Islet of Langerhans (tissue), 1 donor: ENCODE data around the gene RNU1-3.
"Not testable (repeated sequence)": the region's sequence is repeated elsewhere in the genome, so short reads cannot be mapped to it uniquely, and the experiment has no call there.

Experiments used
- FAIRE-seq: peaks from one replicate; lab custom pipeline; 2011; peaks lifted over from hg19 to GRCh38; lab: Jason Lieb, UNC

The RNU1-3 gene

DNA sequence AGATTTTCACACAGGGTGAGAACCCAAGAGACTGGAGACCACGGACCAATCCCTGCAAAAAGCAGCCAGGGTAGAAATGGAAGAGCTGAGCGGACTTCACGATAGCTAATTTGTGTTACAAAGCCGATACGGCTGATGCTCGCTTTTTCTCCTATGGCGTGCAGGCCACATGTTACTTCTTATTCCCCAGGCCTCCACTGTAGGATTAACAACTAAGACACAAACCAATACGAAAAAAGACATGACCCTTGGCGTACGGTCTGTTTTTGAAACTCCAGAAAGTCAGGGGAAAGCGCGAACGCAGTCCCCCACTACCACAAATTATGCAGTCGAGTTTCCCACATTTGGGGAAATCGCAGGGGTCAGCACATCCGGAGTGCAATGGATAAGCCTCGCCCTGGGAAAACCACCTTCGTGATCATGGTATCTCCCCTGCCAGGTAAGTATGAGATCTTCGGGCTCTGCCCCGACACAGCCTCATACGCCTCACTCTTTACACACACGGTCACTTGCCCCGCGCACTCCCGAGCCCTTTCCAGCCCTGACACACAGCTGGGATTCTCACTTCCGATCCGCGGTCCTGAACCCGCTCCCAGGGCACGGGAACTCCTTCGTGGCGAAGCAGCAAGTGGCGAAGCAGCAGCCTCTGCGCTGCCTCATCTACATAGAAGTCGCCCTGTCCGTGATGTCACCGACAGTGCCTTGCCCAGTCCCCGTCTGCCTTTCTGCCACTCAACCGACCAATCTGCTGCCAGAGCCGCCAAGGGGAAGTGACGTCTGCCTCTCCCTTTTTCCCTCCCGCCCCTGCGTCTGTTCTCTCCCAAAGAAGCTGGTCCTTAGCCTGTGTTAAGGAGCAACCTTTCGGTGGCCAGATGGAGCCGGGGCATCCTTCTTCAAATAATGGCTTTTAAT, at the start of gene RNU1-3:
RNU1-3 (minus strand) TSS at position 447 of the 912 bp plus-strand sequence.
- FAIRE-seq = not testable (repeated sequence)

DNA sequence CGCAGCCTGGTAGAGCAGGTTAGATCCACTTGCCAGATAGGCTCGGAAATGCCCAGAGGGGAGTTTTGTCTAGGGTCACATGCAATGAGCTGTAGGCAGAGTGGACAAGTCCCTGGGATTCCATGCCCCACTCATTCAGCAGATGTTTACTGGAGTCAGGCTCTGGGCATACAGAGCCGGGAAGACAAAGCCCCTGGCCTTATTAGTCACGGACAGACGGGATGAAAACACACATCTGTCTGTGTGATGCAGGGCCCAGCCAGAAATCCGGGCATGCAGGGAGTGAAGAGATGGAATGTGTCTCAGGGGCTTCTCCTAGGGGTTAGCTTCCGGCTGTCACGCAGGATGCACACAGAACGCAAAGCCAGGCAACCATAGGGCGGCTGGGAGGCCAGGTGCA, 46.7 kb upstream of the RNU1-3 start:
- FAIRE-seq = not testable (repeated sequence)

DNA sequence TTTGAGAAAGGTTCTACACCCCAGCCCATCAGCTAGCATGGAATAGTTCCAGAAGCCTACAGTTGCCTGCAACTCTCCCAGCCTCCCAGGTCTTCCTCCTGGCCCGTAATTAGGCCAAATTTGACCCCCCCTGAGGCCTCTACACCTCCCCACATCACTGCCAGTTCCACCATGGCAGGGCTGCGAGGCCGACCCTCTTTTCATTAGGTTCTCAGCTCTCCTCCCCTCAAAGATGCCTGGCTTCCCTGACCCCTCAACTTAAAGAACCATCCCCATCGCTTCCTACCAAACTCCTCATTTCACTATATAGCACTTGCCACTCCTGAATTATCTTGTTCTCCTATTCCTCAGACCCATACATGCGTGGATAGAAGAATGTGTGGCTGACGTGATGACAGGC, 46.2 kb upstream of the RNU1-3 start:
- FAIRE-seq = not testable (repeated sequence)

DNA sequence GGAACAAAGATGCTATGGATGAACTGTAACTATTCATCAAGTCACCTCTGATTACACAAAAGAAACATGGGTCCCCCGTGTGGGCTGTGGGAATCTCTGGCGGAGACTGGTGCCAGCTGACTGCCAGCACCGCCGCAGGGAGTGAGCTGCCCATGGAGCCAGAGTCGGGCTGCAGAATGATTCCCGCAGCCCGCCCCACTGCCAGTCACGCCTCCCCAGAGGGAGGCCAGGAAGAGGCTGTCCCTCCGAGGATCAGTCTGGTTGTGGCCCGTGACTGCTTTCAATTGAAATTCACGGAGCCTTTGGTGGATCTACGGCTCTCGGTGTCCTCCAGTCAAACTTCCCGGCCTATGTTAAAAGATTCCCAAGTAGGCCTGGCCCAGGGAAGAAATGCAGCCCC, 45.8 kb upstream of the RNU1-3 start:
- not testable (repeated sequence) for FAIRE-seq

DNA sequence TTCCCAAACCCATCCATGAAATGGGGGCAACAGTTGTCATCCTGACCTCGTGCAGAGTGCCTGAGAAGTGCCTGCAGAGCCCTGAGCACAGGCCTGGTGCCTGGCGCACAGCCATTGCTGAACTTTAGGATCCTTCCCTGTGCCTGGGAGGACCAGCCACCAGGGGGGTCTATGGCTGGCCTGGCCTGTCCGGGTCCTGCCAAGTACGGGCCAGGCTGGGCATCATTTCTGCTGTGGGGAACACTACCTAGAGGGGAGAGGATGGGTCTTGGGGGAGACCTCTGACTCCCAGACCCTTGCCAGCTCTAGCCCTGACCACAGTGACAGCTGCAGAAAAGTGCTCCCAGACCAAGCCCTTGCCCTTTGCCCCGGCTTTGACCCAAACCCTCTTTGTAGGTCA, 45.4 kb upstream of the RNU1-3 start:
- not testable (repeated sequence) for FAIRE-seq

DNA sequence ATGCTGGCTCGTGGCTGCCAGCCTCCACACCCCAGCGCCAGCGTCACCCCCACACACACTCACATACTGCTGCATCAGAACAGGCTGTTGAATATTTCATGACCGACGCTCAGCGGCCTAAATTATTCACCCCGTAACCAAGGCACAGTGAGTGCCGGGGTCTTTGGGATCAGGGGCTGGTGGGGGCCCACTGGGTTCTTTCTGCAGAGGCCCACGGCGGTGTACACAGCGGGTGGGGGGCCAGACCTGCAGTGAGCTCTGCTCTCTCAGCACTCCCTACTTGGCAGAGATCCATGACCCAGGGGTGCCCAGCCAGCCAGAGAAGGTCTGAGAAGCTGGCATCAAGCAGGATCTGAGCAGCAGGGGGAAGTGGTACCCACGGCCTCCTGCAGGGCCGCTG, 43.9 kb upstream of the RNU1-3 start:
- not testable (repeated sequence) for FAIRE-seq

DNA sequence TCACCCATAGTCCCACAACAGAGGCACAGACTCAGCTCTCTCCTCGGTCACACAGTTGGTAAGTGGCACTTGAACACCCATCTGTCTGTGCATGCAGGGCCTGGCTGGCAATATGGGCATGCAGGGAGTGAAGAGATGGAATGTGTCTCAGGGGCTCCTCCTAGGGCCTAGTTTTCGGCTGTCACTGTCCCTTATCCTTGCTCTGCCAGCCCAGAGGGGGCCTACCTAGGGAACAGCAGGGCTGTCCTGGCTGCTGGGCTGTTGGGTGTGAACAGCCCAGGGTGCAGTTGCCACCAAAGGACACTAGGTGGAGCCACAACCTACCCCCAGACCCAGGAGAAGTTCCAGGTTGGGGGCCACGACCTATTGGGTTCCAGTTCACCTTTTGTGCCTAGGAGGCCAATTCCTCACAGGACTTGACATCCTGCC, 42.9 kb upstream of the RNU1-3 start:
- FAIRE-seq = not testable (repeated sequence)

DNA sequence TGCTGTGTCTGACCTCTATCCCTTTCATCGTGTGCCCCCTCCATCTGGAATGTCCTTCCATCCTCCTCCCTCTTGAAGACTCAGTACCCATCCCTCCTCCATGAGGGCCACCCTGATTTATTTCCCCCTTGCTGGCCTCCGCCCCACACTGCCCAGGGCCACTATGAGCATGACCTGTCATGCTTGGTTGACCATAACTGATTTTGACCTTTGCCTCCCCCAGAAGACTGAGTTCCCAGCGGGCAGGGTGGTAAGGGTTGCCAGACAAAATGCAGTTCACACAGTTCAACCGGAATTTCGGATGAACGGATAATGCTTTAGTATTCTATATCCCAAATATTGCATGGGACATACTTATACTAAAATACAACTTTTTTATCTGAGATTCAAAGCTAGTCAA, 42.0 kb upstream of the RNU1-3 start:
- not testable (repeated sequence) for FAIRE-seq

DNA sequence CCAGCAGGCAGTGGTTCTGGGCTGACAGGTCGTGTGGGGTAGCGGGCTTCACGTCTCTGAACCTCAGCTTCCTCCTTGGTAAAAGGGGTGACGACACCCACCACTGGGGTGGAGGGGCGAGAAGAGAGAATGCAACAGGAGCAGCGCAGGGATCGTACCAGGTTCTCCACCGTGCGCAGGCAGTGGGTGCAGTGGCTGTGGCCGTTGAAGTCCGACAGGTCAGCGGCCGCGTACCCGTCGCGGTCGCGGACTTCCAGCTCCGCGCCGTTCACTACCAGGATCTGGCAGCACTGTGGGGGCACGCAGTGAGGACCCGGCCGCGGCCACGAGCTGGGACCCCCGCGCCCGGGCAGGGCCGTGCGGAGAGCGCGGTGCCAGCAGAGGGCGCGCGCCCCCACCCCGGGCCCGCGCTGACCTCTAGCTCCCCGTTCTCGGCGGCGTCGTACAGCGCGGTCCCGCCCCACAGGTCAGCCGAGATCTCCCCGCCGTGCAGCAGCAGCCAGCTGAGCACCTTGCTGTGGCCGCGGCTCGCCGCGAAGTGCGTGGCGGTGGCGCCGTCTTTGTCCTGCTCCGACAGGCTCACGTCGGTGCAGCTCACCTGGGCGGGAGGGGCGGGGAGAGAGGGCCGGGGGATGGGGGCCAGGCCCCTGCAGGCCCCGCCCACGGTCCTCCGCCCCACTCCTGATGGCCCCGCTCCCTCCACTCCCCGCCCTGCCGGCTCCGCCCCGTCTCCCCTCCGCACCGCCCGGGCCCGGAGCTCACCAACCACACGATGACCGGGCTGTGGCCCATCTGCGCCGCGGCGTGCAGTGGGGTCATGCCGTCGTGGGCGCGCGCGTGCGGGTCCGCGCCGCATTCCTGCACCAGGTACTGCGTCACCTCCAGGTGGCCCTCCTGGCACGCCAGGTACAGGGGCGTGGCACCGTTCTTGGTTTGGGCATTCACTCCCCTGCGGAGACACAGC, 40.7 kb upstream of the RNU1-3 start:
- FAIRE-seq = not testable (repeated sequence)

DNA sequence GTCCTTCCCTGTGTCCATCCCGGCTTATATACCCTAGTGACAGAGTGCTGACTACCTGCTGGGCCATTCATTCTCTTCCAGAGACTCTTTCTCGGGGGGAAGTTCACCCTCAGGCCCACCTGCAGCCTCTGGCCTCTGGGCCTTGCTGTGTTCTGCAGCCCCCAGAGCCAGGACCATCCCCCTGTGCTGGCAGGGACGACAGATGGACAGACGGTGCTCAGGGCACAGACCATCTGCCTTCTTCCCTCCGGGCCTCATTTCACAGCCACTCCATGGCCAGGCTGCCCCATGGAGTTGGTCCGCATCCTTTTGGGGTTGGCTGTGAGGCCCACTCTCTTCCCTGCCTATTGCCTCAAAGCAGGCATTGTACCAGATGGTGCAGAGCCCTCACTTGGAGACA, 39.6 kb upstream of the RNU1-3 start:
- not testable (repeated sequence) for FAIRE-seq

DNA sequence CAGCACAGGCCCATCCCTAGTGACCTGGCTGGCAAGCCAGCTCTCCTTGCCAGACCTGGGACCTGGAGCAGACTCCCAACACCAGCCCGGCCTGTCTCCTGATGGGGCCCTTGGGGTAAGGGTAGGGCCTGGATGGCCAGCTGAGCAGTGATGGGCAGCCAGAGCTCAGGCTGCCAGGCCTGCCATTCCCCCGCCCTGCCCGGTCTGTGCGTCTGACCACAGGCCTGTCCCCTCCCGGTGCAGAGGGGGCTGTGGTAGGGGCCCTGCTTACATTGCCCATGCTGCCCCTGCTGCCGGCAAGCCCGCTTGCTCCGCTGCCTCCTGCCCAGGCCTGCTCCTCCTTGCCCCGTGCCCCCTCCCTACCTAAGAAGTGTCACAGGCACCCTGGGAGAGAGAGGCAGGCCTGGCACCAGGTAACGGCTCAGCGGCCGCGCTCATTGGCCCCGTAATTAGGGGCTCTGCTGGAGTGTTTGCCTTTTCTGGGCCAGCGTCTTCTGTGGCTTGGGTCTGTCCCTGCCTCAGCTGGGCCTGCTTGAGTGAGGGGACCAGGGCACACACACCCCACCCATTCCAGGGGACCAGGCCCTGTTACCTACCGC, 37.9 kb upstream of the RNU1-3 start:
- not testable (repeated sequence) for FAIRE-seq

DNA sequence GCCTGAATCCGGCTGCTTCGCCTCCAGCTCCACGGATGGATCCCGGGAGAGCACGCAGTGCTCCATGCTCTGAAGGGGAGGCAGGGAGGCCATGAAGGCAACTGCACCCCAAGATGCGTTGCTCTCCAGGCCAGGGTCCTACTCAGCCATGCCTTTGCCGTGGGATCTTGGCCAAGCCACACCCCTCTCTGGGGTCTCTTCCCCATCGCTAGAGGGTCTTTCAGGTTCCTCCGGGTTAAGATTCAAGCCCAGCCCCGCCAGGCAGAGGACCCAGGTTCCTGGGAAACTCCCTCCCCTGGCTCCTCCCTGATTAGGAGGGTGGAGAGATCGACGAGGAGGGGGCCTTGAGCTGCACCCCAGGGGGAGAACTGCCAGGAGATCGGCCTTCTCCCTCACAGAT, 37.3 kb upstream of the RNU1-3 start:
- FAIRE-seq = not testable (repeated sequence)

DNA sequence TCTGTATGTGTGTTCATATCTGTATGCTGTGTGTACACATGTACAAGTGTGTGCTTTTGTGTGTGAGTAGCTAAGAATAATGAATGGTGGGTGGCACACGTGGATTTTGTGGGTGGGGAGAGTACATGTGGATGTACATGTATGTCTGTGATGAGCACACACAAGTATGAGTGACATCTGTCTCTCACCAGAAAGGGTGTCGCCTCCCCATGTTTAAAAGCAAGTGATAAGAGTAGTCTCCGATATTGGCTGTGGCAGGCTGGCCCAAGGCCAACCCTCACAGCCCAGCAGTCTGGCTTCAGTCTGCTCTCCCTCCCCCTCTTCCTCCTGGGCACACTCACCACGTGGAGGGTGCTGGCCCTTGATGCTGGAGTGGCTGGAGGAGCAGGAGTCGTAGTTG, 36.9 kb upstream of the RNU1-3 start:
- FAIRE-seq = not testable (repeated sequence)

DNA sequence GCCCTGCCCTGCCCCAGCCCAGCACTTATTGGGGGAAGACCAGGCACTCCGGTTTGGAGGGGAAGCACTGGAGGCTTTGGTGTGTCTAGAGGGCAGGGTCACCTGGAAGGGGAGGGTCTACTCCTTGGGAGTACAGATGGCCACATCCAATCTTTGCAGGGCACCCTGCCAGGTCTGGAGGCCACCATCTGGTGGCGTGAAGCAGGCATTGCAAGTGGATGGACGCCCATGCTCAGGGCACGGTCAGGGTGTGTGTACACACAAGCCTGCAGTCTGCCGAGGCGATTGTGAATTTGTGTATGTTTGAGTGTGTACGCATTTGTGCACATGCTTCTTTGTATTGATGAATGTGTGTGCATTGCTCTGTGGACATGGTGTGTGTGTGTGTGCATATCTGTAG, 36.4 kb upstream of the RNU1-3 start:
- FAIRE-seq = not testable (repeated sequence)

DNA sequence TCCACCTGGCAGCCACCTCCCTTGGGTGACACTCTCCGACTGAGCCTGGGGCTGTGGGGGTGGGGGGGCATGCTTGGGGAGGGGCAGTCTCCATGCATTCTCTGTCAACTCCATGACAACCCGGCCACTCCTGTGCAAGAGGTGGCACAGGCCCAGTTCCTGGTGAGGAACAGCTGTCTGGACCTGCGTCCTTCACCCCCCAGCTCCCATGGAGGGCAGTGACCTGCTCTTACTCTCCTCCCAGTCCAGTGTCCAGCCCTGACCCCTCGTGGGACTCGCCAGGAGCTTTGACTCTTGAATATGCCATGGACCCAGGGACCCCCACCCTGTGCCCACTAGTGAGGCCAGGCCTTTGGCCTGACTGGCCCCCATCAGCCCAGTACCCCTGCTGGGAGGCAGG, 35.5 kb upstream of the RNU1-3 start:
- not testable (repeated sequence) for FAIRE-seq

DNA sequence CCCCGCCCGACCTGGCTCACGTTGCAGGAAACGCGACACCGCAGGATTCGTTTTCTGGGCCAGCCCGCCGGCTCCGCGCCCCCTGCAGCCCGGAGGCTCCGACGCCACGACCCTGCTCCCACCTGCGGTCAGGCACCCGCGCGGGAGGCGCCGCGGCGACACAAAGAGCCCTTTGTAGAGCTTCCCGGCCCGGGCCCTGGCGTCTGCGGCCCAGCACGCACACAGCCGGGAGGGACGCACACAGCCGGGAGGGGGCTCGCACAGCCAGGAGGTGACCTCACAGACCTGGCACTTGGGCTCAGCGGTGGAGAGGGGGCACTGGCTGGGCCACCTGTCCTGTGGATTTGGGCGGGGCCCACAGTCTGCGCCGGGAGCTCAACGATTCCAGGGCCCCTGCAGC, 34.4 kb upstream of the RNU1-3 start:
- not testable (repeated sequence) for FAIRE-seq

DNA sequence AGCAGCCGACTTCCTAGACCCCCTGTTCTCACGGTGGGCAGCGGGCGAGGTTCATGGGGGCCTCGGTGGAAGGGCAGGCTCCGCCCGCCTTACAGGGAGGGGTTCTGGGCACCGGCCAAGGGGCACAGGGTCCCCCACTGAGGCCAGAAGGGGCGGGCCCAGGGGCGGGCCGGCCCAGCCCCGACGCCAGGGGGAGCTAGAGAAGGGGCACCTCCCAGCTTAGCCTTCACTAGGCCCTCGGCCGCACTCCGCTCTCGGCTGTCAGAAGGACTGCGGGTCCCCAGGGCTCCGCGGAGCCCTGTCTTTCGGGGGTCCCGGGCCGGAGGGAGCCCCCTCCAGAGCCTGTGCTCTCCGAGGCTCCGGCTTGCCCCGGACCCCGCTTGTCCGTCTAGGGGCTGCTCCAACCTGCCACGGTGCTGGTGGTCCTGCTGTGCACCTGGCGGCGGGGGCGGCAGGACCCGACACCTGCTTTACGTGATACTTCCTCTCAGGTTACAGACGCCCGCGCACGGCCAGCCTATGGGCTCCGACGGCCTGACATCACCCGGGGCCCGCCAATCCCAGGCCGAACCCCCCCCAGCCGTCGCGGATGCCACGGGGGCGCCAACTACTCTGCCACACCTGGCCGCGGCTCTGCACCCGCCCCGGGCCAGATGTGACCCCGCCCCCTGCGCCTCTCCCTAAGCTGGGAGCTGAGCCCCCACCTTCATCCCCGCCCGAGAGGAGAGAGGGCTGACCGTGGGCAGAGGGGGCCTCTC, 33.6 kb upstream of the RNU1-3 start:
- FAIRE-seq = not testable (repeated sequence)

DNA sequence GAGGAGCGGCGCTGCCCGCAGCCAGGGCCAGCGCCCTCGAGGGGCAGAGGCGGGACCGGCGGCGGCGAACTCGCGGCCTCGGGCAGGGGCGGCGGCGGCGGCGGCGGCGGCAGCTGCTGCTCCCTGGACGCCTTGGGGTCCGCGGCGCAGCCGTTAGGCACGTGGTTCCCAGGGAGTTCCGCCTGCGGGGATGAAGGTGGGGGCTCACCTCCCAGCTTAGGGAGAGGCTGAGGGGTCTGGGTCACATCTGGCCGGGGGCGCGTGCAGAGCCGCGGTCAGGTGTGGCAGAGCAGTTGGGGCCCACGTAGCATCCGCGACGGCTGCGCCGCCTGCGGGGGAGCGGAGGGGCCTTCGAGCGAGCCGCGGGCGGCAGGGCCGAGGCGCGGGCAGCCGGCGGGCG, 32.7 kb upstream of the RNU1-3 start:
- FAIRE-seq = not testable (repeated sequence)

DNA sequence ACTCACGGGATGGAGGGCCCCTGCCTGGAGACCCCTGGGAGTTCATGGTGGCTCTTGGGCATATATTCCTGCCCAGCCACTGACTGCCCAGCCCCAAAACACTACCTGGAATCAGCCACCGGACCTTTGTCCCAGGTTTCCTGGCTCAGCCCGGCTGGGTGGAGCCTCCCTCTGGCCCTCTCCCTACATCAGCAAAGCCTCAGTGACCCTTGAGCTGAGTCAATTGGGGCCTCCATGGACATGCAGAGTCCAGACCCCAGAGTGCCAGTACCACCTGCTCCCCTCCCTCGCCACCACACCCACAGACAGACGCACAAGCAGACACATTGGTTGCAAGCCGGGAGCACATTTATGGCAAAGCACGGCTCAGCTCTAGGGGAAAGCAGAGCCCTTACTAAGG, 30.4 kb upstream of the RNU1-3 start:
- not testable (repeated sequence) for FAIRE-seq

DNA sequence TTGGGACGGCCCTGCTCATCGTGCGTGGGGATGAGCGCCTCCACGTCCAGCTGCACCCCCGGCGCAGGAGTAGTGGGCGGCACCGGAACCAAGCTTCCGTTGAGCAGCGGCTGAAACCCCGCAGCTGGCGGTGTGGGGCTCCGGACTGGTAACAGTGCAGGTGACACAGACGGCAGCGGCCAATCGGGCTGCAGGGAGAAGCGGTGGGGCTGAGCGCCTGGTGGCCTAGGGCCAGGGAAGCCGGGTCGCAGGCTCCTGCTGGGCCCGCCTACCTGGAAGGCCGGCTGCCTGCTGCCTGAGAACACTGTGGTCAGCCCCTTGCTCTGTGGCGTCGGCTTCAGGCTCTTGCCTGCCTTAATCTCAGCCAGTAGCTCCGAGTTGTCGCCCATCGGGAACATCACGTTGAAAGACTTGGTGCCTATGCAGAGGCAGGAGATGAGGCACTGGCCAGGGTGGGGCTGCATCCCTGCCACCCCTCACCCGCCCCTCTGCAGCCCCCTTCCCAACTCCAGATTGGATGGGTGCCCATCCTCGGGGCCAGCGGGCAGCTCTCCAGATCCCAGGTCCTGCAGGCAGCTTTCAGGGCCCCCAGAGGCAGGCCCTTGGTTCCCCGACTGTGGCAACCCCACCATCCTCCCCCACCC, 29.9 kb upstream of the RNU1-3 start:
- FAIRE-seq = not testable (repeated sequence)

DNA sequence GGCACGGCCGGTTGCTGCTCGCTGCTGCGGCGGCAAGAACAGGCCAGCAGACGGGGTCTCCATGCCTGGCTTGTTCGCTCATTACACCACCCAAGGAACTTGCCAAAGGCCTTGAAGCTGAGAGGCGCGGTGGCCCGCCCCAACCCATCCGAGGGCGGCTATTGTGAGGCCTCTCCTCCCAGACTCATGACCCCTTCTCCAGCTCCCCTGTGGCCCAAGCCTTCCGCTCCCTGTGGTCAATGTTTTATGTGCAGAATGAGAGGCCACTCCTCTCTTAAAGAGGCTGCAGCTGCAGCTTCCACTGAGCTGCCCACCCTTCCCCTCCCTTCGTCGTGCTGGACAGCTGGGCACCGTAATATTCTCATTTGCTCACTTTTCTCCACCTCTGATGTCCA, 27.6 kb upstream of the RNU1-3 start:
- FAIRE-seq = not testable (repeated sequence)
